GM23338 (cell line): ENCODE measurements around the gene NEURL1B. TPM values are rescaled to one million over a fixed set of nuclear protein-coding genes. Genes with fewer than 3 reads are reported as not detected.

ENCODE experiments used
- ATAC-seq: fragments of 200-7000 bp; cut with Tn5 transposase; 3 replicates; pipeline ENCODE4 v1.9.1; 2020
- DNase-seq: peaks from one replicate; pipeline ENCODE4 v3.0.0-alpha.2; 2015; ENCODE audit warnings: low spot score
- H2AFZ ChIP-seq: fragments of 200-600 bp; sonication (generic); 2 replicates; pipeline ENCODE4 v1.8.0; 2016; ENCODE audit warnings: antibody characterized with exemption, mild to moderate bottlenecking, moderate library complexity
- H3F3A ChIP-seq: fragments of 200-600 bp; sonication (generic); replicated peaks from 2 replicates; pipeline ENCODE4 v1.8.0; 2017; ENCODE audit warnings: antibody characterized with exemption, mixed run types, low read depth
- H3K27ac ChIP-seq: fragments of 200-600 bp; sonication (generic); 2 replicates; pipeline ENCODE4 v1.6.1; 2016; ENCODE audit warnings: low read depth
- H3K27me3 ChIP-seq: fragments of 200-600 bp; sonication (generic); 2 replicates; pipeline ENCODE4 v1.8.0; 2016; ENCODE audit warnings: mild to moderate bottlenecking, mixed run types, moderate library complexity; ENCODE audit not compliant: insufficient read depth
- H3K36me3 ChIP-seq: fragments of 200-600 bp; sonication (generic); 2 replicates; pipeline ENCODE4 v1.8.0; 2016; ENCODE audit warnings: mild to moderate bottlenecking; ENCODE audit not compliant: insufficient read depth
- H3K4me1 ChIP-seq: fragments of 200-600 bp; sonication (generic); 2 replicates; pipeline ENCODE4 v1.8.0; 2016; ENCODE audit warnings: mild to moderate bottlenecking, moderate library complexity; ENCODE audit not compliant: insufficient read depth
- H3K4me2 ChIP-seq: fragments of 200-600 bp; sonication (generic); 2 replicates; pipeline ENCODE4 v1.7.1; 2017; ENCODE audit warnings: mixed run types
- H3K4me3 ChIP-seq: fragments of 200-600 bp; sonication (generic); 2 replicates; pipeline ENCODE4 v1.6.1; 2016; ENCODE audit warnings: mixed run types
- H3K79me2 ChIP-seq: fragments of 200-600 bp; sonication (generic); replicated peaks from 2 replicates; pipeline ENCODE4 v1.8.0; 2017; ENCODE audit warnings: mild to moderate bottlenecking; ENCODE audit not compliant: insufficient read depth
- H3K9me2 ChIP-seq: fragments of 200-600 bp; sonication (generic); 2 replicates; pipeline ENCODE4 v1.8.0; 2017; ENCODE audit not compliant: insufficient read depth
- H4K20me1 ChIP-seq: fragments of 200-600 bp; sonication (generic); replicated peaks from 2 replicates; pipeline ENCODE4 v1.8.0; 2017; ENCODE audit warnings: mild to moderate bottlenecking; ENCODE audit not compliant: insufficient read depth
- H3K27ac Mint-ChIP-seq: 2 replicates; pipeline ENCODE4 v1.8.0; 2020; ENCODE audit warnings: inconsistent platforms, mild to moderate bottlenecking, moderate library complexity, mixed read lengths
- H3K27me3 Mint-ChIP-seq: 3 replicates; pipeline ENCODE4 v1.8.0; 2022; ENCODE audit warnings: low read depth, mild to moderate bottlenecking, moderate library complexity, mixed read lengths, inconsistent platforms; ENCODE audit not compliant: insufficient read depth, poor library complexity
- H3K36me3 Mint-ChIP-seq: 3 replicates; pipeline ENCODE4 v1.8.0; 2021; ENCODE audit warnings: low read depth, mild to moderate bottlenecking, inconsistent platforms, moderate library complexity, mixed read lengths
- H3K4me1 Mint-ChIP-seq: 3 replicates; pipeline ENCODE4 v1.8.0; 2020; ENCODE audit warnings: mild to moderate bottlenecking, inconsistent platforms, mixed read lengths
- H3K4me3 Mint-ChIP-seq: 3 replicates; pipeline ENCODE4 v1.8.0; 2021; ENCODE audit warnings: moderate library complexity, mild to moderate bottlenecking, inconsistent platforms, mixed read lengths
- H3K9me3 Mint-ChIP-seq: 3 replicates; pipeline ENCODE4 v1.8.0; 2020; ENCODE audit warnings: moderate library complexity, mild to moderate bottlenecking, inconsistent platforms, mixed read lengths
- CREB1 ChIP-seq: fragments of 250-450 bp; sonication (Bioruptor Pico); IDR thresholded peaks from 2 replicates; pipeline ENCODE4 v1.5.0; 2020; ENCODE audit warnings: low read depth, mild to moderate bottlenecking, moderate library complexity
- CTCF ChIP-seq, 2 experiments: fragments of 200-600 bp in 1 of 2; sonication (generic) in 1 of 2; conservative IDR thresholded peaks; 2 replicates each; pipeline versions ENCODE4 v1.5.1 to v1.6.1; 2016 to 2017; ENCODE audit warnings: antibody characterized with exemption in 2 of 2, low read depth in 2 of 2, mild to moderate bottlenecking in 2 of 2, moderate library complexity in 1 of 2
- ETS1 ChIP-seq: IDR thresholded peaks from 2 replicates; pipeline ENCODE4 v1.6.1; 2016; ENCODE audit warnings: antibody characterized with exemption
- EZH2 ChIP-seq: fragments of 200-600 bp; sonication (generic); IDR thresholded peaks from one replicate; pipeline ENCODE4 v1.8.0; 2017; ENCODE audit warnings: antibody characterized with exemption, mild to moderate bottlenecking, low read depth; ENCODE audit not compliant: unreplicated experiment
- EZH2phosphoT487 ChIP-seq: fragments of 200-600 bp; sonication (generic); IDR thresholded peaks from one replicate; pipeline ENCODE4 v1.8.1; 2018; ENCODE audit warnings: antibody characterized with exemption; ENCODE audit not compliant: unreplicated experiment
- JUNB ChIP-seq: IDR thresholded peaks from one replicate; pipeline ENCODE4 v1.6.1; 2016; ENCODE audit warnings: antibody characterized with exemption; ENCODE audit not compliant: unreplicated experiment
- NANOG ChIP-seq: IDR thresholded peaks from 2 replicates; pipeline ENCODE4 v1.6.1; 2016; ENCODE audit warnings: antibody characterized with exemption, borderline replicate concordance
- POLR2AphosphoS5 ChIP-seq: IDR thresholded peaks from 2 replicates; pipeline ENCODE4 v1.6.1; 2016; ENCODE audit warnings: antibody characterized with exemption, low read depth
- REST ChIP-seq: IDR thresholded peaks from one replicate; pipeline ENCODE4 v1.6.1; 2018; ENCODE audit warnings: antibody characterized with exemption; ENCODE audit not compliant: unreplicated experiment
- STAT1 ChIP-seq: IDR thresholded peaks from one replicate; pipeline ENCODE4 v1.6.1; 2016; ENCODE audit warnings: antibody characterized with exemption; ENCODE audit not compliant: unreplicated experiment
- ZNF114 ChIP-seq: fragments of 250-450 bp; sonication (Bioruptor Pico); IDR thresholded peaks from 2 replicates; pipeline ENCODE4 v1.5.0; 2020; ENCODE audit warnings: mild to moderate bottlenecking, moderate library complexity
- ZNF331 ChIP-seq: fragments of 250-450 bp; sonication (Bioruptor Pico); IDR thresholded peaks from 2 replicates; pipeline ENCODE4 v1.5.0; 2020; ENCODE audit warnings: low read depth, mild to moderate bottlenecking, moderate library complexity
- ZNF462 ChIP-seq: fragments of 250-450 bp; sonication (Bioruptor Pico); IDR thresholded peaks from 2 replicates; pipeline ENCODE4 v1.5.0; 2020; ENCODE audit warnings: mild to moderate bottlenecking, moderate library complexity
- polyA plus RNA-seq: library from polyadenylated mRNA; unstranded; fragments of >200 nt; fragmentation: Nextera tagmentation; extraction: Ambion mirVana; gene quantifications from 2 replicates; pipeline ENCODE4 v1.2.1, GENCODE V29; 2016
- total RNA-seq: library from RNA; depleted of rRNA; stranded (reverse); fragments of >200 nt; shearing (Covaris generic); gene quantifications from 2 replicates; pipeline ENCODE4 v1.2.3, GENCODE V29; 2014

NEURL1B gene
- total and polyA plus RNA-seq, 2 experiments from 2014 or later, result 1.9 to 13.3 TPM

- Histone ChIP-seq H3K27me3 (peaks cover 15% of the 10 kb centered on the region), H3K27ac (no peak overlapping the region), H3K4me2 (no peak overlapping the region), H3F3A (peaks cover 7% of the 10 kb centered on the region; the same call in 1 of the 2 replicates), H3K9me2 (no peaks in the 10 kb centered on the region), H2AFZ (no peak overlapping the region), H3K4me1 (no peaks in the 10 kb centered on the region), H3K79me2 (no peaks in the 10 kb centered on the region), H3K36me3 (no peaks in the 10 kb centered on the region), H3K4me3 (no peak overlapping the region), H4K20me1 (no peaks in the 10 kb centered on the region; the same call in 1 of the 2 replicates)
- TF ChIP-seq CREB1 (CRISPR knock-in tag) (no peak), JUNB (no peak), POLR2AphosphoS5 (no peak), CTCF (conservative IDR thresholded peaks at IDR 0.05; ENCODE audit: low read depth in 2 of 2) (no peak), ZNF114 (CRISPR knock-in tag) (no peak), STAT1 (no peak), ETS1 (no peak), EZH2phosphoT487 (no peak), NANOG (no peak), EZH2 (no peak), ZNF462 (CRISPR knock-in tag) (no peak), ZNF331 (CRISPR knock-in tag) (no peak), REST (no peak)
- no peaks in the 10 kb centered on the region; the same call in 2 of the 3 replicates for H3K36me3 Mint-ChIP-seq
- no peak overlapping the region for H3K4me3 Mint-ChIP-seq
- peaks cover 12% of the 10 kb centered on the region for H3K4me1 Mint-ChIP-seq
- no peaks in the 10 kb centered on the region; the same call in 1 of the 3 replicates for H3K9me3 Mint-ChIP-seq
- DNase-seq, result no peak
- peaks cover 16% of the 10 kb centered on the region for H3K27me3 Mint-ChIP-seq
- no peak for ATAC-seq
- no peak overlapping the region for H3K27ac Mint-ChIP-seq
Measured at GRCh38 chr5:172678902-172679301, 37.8 kb downstream of the NEURL1B start.
